ENCODE results near the gene GJD2.

The GJD2 gene

DNA sequence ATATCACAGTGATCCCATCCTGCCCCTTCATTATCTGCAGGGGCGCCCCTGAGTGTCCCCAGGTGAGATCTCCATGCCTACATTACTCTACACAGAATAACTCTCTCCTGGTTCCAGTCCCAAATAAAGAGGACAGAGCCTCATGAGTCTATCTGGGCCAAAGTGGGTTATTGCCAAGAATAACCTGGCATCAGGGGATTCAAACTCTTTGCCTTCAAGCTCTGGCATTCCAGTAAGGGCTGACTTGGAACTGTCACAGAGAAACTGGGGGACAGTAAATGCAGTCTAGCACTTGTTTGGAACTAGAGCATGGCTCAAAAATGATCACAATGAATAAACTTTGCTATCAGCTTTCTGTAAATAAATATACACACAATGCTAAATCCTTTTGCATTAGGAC, 30.3 kb downstream of the GJD2 start:
- DNase-seq (ENCODE audit: low read depth): no peak

DNA sequence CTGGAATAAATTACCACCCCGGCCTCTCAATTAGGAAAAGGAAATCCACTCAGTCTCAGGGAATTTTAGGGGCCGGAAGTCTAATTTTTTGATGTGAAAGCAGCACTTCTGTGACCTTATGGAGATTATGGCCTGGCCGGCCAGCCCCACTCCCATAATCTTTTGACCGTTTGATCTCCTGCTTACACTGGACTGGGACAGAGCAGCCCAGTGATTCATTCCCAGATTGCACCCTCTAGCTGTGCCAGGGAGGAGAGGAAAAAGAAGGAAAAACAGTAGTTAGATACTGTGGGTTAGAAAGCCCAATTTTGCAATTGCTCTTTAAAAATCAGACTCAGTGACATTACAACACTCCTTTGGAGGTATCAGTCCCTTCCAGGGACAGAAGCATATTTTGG, 32.4 kb downstream of the GJD2 start:
- DNase-seq (ENCODE audit: low read depth): no peak

DNA sequence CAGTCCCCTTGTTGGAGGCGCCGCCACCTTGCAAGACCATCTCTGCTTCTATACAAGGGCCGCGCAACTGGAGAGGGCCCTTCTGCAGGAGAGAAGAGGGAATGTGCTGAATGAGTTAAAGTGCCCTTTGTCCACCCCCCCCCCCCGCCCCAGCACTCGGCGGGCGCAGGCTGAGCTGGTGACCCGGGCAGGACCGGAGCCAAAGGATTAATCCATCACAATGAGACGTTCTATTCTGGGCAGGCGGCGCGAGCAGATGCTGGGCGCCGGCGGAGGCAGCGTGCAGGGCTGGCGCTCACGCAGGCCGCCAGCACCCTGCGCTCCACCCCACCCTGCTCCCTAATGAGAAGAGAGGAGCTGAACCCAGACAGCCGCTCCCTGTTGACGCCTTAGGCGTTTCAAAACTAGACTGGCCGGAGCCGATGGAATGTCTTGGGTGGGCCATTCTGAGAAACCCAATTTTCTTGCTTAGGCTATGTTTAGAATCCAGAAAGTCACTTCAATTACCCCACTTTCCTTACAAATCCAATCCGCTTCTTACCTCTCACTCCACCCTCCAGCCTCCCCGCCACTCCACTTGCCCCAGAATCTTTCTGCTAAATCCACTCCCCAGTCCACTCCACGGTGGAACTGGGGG, 32.9 kb downstream of the GJD2 start:
- no peak for DNase-seq (ENCODE audit: low read depth)

DNA sequence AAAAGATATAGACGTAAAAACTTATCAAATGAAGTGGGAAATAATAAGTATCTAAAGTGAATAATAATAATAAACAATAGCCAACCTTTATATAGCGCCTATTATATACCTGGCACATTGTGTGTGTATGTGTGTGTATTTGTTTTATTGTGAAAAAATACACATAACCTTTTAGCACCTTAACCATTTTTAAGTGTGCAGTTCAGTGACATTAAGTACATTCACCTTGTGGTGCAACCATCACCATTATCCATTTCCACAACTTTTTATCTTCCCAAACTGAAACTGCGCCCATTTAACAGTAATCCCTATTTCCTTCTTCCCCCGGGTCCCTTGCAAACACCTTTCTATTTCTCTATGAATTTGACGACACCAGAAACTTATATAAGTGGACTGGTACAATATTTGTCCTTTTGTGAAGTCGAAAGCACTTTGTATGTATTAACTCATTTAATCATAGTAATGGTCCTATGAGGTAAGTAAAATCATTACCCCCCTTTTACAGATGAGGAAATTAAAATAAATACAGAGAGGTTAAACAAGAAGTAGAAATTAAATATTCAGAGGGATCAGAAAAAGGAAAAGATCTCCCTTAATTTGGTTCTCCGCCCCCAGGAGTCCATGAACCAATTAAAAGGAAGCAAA, 33.5 kb downstream of the GJD2 start:
- DNase-seq (ENCODE audit: low read depth): no peak

DNA sequence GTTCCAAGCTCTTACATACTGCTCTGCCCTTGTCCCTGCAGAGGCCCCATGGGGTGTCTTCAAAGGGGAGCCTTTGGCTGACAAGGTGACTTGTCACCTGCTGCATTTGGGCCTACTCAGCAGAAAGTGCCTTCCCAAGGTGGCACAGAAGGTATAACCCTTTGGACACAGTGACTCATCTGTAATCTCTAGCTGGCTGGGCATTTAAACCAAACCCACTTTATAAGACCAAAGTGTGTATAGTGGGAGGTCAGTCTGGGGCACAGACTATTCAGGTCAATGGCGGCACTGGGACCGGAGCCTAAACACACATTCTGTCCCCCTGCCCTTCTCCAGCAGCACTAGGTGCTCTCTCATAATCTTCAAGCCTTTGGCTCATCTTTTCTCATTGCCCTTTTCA, 35.1 kb downstream of the GJD2 start:
- no peak for DNase-seq (ENCODE audit: low read depth)

DNA sequence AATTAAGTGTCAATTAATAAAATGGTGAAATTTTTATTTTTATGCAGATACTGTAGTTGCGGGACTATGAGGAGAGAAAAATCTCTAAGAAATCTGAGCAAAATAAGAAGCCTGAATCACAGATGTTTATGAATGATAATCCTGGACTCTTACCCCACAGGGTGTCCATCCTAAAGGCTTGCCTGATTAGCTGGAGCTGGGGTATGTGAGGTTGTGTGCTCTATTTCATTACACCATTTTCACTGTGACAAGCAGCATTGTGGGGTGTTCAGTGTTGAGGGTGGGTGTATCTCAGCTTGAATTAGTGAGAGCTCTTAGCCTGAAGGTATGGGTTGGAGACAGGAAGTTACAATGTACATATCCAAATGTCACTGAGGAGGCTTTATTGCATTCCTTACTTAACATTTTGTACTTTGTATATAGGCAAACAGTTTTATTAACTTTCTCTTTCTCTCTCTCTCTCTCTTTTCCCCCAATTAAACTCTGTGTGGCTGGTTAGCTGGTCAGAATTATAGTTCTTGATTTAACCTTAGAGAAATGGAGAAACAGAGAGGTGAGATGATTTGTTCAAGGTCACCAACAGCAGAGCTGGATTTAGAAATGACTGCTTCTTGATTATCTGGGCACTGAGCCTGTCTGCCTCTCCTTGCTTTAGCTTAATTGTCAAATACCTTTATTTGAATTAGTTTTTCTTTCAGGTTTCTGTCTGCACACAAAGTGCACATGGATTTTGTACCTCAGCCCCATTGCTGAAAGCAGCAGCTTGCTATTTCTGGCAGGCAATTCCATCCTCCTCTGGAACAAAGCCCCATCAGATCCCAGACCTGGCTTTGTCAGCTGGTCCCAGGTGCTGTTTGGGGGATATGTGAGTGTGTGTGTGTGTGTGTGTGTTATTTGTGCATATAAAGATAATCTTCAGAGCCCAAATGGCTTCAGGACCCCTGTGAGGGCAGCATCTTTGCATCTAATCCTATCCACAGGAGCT, 35.8 kb downstream of the GJD2 start:
- DNase-seq (ENCODE audit: low read depth): no peak

DNA sequence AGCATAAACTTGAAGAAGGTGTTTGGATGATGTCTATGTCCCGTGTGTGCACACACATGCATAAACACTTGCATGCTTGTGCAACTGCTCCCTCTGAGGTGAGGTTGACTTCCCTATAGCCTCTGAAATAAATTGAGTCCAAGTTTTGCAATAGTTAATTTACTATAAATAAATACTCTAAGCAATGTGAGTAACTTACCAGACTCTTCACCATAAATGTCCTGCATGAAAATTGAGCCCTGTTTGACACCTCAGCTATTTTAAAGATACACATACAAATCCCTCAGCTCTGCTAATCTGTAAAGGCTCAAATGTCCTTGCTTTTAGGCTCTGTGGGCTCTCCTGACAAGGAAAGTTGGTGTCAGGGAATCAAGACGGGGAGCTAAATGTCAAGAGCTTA, 37.1 kb downstream of the GJD2 start:
- DNase-seq (ENCODE audit: low read depth): no peak

DNA sequence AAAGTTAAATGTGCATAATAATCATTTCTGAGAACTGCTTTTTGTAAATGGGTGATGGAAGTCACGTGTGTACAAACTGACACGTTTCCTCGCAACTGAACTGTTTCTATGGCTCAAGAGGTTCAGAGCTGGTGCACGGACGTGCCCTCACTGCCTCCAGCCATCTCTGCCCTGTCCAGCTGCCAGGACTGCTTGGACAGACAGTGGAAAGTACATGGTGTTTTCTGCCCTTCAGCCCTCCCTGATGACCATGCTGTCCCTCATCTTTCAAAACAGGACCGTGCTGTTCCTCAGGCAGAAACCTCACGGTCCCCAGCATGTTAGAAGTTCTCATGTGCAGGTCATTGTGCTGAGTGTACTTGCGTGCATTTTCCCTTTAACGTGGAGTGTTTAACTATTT, 38.7 kb downstream of the GJD2 start:
- DNase-seq (ENCODE audit: low read depth): no peak

DNA sequence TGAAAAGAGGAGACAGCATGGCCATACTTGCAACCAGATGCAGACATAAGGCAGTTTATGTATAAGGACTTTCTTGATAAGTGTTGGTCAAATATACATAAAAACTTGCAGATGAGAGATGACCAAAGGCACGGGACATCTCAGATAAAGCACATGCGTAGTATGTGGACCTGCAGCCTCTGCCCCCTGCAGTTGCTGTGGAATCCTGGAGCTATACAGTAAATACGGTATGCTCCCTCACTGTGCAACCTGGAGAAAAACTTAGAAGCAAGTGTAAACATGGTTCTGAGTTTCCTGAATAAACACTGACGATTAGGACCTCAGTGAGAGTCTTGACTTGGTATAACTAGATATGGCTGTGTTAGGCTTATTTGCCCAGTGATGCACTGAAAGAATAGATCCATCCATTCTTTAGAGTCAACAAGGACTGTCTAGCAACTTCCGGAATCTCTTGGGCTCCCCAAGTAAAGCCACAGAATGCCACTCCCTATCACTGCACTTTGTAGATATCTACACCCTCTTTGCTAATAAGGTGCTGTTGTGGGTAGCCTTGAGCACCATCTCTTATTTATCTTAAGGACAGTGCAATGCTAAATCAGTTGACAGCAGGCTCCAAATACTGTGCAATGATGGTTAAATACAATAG, 40.2 kb downstream of the GJD2 start:
- no peak for DNase-seq (ENCODE audit: low read depth)

DNA sequence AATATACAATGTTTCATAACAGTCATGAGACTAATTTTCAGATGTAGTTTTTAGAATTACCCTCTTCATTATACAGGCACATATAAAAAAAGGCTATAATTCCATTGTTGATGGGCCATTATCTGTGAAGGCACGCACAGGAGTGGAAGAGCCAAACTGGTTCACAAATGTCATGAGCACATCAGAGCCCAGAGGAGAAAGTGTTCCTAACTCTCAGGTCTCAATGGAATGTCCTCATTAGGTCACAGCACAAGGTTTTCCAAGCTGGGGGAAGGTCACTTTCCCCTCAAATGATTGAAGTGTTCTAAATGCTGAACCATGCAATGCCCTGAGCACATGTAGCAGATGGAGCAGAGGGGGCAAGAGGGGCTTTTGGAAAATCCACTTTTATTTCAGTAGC, 41.2 kb downstream of the GJD2 start:
- DNase-seq (ENCODE audit: low read depth): no peak

DNA sequence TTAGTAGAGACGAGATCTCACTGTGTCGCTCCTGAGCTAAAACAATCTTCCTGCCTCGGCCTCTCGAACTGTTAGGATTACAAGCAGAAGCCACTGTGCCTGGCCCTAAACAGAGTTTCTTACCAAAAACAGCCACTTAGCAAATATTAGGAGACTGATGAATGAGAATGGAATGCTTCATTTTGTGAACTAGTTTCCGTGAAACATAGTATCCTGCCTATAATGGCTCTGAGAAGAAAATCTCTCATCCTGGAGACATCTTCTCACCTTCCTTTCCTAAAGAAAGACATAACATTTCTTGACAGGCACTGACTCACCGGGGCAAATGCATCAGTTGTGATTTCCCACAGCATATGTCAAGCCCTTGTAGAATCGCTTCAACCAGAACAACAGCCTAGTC, 44.9 kb downstream of the GJD2 start:
- DNase-seq (ENCODE audit: low read depth): no peak

DNA sequence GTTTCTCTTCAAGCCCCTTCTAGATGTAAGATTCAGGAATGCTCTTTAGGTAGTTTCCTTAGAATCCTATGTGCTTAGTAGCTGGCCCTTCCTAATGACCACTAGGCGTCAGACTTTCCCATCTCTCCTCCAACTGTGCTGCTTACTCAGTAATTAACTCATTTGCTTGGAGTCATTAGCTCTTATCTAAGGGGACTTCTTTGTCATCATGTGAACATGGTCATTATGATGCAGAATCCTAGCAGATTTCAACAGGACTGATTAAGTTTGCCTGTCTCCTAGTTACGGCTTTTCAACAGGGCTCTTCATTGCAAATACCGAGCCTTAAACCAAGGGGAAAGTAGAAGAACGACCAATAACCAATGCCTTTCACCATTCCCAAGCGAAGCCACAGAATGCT, 46.4 kb downstream of the GJD2 start:
- no peak for DNase-seq (ENCODE audit: low read depth)

DNA sequence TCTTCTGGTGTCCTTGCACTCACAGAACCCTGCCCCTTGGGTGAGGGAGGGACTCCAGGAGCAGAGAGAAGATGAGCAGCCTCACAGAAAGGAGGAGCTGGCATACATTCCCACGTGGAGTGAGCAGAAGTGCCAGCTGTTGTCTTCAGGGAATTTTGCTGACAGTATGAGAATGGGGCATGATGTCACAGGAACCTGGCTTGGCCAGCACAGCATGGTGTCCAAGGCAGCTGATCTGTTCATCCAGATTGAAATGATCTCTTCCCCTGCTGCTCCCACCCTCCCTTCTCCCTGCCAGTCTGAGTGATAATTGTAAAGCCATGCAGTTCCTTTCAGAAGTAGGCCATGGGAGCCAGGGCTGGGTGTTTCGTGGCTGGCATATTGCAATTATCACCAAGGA, 53.3 kb downstream of the GJD2 start:
- DNase-seq (ENCODE audit: low read depth): no peak

All from stimulated activated CD8-positive, alpha-beta memory T cell treated with anti-CD3 and anti-CD28 coated beads, Interleukin-4, amount 100 ng/mL, for 24 hours (primary cell).